T follicular helper cell (primary cell): ENCODE results near the gene RNASEL.
"Not testable (repeated sequence)": the region's sequence is repeated elsewhere in the genome, so short reads cannot be mapped to it uniquely, and the experiment has no call there.

Source experiments
- DNase-seq: peaks from one replicate; pipeline ENCODE4 v3.0.0-alpha.2; 2020; ENCODE audit warnings: low read depth
- total RNA-seq, 2 experiments: gene quantifications; one replicate each; lab custom pipeline; 2026; lab: John Stamatoyannopoulos, UW

Gene RNASEL, protein sequence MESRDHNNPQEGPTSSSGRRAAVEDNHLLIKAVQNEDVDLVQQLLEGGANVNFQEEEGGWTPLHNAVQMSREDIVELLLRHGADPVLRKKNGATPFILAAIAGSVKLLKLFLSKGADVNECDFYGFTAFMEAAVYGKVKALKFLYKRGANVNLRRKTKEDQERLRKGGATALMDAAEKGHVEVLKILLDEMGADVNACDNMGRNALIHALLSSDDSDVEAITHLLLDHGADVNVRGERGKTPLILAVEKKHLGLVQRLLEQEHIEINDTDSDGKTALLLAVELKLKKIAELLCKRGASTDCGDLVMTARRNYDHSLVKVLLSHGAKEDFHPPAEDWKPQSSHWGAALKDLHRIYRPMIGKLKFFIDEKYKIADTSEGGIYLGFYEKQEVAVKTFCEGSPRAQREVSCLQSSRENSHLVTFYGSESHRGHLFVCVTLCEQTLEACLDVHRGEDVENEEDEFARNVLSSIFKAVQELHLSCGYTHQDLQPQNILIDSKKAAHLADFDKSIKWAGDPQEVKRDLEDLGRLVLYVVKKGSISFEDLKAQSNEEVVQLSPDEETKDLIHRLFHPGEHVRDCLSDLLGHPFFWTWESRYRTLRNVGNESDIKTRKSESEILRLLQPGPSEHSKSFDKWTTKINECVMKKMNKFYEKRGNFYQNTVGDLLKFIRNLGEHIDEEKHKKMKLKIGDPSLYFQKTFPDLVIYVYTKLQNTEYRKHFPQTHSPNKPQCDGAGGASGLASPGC
- total RNA-seq: 7.8 to 50.4 reads per million in 2 experiments

DNA sequence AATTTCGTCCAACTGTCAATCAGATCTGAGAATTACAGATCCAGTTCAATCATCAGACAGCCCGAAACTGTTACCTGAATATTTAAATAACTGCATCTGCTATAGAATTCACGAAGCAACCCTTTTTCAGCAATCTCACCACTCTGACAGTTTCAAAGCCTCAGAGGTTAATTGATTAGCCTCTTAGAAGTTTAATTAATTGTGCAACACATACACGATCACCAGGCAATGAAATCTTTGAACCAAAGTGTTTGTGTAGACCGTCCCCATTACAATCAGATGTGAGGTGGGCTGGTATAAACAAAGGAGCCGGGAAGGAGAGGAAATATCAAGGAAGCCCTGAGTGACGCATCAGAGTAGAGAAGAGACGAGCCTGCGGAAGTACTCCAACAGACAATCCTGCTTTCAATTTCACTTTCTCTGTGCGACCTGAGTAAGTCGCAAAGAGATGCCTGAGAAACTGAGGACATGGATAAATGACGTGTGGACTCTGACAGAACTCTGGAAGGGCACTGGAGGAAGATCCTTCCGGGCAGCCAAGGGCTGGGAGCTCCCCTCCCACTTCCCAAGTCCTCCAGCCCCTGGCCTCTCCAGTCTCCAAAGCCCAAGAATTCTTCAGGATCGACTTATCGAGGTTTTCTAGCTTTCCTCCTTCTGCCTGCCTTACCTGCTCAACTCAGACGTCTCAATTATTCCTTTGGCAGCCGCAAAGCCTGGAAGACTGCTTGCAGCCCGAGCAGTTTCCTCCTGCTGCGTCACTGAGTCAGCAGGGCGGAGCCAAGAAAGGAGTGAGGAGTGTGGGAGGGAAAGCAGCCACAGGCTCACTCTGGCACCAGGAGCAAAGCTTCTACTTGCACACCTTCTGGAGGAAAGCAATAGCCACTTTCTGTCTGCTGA is at the start of gene RNASEL:
Gene RNASEL, minus strand, starts transcription at position 757 of the 897 bp plus-strand sequence. CDS start 2,450 bp downstream, outside the sequence.
- peak; percentile 42 for DNase-seq

DNA sequence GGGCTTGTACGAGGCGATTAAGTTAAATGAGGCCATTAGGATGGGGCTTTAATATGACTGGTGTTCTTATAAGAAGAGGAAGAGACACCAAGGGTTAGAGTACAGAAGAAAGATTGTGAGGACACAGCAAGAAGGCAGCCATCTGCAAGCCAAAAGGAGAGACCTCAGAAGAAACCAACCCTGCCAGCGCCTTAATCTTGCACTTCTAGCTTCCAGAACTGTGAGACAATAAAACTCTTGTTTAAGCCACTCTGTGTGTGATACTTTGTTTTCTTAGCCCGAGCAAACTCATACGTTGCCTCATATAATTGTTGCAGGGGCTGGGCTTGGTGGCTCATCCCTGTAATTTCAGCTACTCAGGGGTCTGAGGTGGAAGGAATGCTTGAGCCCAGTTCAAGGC is 48.7 kb upstream of the RNASEL start:
- no peak for DNase-seq

DNA sequence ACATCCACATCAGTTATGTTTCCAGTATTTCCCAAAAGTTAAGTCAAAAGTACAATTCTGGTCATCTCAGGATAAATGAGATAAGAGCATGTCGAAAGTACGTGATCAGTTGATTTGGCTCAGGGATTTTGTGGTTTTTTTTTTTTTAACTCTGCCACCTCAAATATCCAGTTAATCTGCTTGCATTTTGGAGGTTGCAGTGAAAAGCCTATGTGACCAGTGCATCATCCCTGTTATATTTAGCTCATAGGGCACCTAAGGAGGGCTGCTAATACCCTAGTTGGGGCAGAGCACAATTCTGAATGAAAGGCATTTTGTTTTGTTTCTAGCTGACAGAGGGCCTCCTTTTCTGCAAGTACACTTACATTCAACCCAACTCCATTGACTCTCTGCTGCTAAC is 46.8 kb upstream of the RNASEL start:
- DNase-seq: no peak

DNA sequence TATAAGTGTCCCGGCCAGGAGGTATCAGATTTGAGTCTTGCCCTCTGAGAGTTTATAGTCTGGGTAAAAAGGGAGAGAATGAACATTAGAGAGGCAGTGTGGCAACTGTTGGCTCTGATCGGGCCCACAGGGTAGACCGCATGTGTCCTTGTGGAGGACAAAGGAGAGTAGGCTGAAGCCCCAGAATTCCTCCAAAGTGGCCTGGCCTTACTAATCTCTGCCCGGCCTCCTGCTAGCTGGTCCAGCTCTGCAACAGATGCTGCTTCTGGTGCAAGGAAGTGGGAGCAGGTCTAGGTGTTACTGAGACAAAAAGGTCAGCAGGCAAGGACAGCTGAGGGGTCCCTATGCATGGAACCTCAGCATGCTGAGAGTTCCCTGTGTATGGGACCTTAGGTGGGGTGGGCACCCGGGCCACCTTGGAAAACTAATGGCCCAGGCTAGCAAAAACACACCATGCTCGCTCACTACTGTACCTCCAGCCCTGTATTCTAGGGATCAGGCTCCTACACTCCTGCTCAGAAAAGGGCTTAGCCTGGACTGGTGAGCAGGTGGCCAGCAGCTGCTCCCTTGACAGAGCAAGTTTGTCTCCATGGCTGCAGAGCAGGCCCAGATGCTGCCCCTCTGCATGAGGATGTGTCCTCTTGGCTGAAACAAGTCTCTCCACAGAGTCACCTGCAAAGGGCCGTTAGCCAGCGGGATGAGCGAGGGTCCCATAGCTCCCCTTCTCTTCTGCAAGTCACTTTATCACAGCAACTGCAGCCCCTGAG is 45.4 kb upstream of the RNASEL start:
- DNase-seq: no peak

DNA sequence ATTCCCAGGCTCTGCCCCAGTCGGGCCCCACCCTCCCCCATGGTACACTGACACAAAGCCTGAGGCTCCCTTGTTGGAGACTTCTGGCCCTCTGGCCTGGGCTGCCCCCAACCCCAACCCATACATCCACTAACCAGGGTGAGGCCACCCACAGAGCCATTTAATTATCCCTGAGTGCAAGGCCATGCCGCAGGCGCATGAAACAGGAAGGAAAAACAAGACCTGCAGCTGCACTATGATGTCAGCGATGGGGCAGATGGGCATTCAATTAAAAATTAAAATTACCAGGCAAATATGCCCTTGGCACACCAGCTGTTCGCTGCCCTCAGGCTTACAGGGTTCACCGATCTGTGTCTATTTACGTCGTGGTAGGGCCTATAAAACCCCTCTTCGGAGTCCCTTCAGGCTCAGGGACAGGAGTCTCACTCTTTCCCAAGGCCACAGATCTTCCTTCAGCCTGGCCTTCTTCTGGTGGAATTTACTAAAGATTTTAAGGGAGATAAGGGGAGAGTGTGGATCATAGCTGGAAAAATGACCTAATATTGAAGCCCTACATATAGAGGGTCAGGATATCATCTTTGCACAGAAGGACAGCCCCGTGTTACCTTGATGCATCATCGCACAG is 44.7 kb upstream of the RNASEL start:
- DNase-seq: no peak

DNA sequence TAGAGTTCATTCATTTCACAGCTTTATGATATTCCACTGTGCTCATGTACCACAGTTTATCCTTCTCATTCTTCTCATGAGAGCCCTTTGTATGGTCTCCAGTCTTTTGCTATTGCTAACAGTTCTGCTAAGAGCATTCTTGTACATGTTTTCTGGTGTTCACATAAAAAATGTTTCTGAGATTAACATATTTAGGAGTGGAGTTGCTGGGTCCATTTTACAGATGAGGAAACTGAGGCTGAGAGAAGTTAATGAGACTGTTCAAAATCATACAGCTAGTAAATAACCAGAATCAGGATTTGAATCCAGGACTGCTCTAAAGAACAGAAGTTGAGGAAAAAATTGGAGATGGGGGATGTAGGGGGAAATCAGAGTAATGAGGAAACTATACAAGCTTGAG is 44.0 kb upstream of the RNASEL start:
- DNase-seq: no peak

DNA sequence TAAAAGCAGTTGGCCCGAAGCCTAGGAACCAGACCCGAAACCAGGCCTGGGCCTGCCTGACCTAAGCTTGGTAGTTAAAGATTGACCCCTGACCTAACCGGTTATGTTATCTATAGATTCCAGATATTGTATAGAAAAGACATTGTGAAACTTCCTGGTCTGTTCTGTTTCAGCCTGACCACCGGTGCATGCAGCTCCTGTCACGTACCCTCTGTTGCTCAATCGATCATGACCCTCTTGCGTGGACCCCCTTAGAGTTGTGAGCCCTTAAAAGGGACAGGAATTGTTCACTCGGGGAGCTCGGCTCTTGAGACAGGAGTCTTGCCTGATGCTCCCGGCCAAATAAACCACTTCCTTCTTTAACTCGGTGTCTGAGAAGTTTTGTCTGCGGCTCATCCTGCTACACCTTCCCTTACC is 43.4 kb upstream of the RNASEL start:
- not testable (repeated sequence) for DNase-seq

DNA sequence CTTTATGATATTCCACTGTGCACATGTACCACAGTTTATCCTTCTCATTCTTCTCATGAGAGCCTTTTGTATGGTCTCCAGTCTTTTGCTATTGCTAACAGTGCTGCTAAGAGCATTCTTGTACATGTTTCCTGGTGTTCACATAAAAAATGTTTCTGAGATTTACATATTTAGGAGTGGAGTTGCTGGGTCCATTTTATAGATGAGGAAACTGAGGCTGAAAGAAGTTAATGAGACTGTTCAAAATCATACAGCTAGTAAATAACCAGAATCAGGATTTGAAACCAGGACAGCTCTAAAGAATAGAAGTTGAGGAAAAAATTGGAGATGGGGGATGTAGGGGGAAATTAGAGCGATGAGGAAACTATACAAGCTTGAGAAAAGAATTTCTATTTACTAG is 42.9 kb upstream of the RNASEL start:
- no peak for DNase-seq

DNA sequence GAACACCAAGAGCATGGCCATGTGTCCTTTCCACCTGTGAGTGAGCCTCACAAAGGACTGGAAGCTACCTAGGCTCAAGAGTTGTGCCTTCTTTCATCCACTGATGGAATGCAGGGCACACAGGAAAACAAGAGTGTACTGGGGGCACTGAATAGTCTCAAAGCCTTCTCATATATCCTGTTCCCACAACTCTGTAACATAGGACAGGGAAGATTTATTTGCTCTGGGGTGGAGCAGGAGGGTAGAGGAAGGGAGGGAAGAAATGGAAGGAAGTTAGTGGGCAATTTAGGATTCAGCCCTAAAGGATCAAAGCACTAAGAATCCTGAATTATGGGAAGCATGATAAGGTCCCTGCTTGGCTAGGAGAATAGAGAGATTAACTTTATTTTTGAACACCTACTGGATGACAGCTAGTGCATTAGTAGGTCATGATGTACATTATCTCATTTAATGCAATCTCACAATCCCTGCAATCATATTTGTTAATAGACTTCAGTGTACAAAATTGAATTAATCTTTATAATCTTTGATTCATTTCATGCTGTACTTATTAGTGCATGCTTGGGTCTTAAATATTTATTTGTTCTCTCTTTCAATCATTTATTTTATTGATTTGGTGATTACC is 42.1 kb upstream of the RNASEL start:
- no peak for DNase-seq

DNA sequence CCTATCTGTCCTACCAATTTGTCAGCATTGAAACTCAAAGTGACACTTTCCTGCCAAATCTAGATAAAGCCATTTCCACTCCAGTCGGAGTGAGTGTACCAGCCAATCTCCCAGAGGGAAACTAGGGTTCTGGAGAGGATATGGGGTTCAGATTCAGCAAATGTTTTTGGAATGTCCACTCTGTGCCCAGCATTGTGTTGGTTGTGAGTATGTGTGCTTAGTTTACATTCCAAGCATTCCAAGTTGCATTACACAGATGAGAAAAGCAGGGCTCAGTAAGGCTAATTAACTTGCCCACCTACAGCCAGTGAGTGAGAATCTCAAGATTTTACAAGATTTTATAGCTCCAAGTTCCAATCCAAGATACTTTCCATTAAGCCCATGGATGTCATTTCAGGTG is 41.5 kb upstream of the RNASEL start:
- no peak for DNase-seq

DNA sequence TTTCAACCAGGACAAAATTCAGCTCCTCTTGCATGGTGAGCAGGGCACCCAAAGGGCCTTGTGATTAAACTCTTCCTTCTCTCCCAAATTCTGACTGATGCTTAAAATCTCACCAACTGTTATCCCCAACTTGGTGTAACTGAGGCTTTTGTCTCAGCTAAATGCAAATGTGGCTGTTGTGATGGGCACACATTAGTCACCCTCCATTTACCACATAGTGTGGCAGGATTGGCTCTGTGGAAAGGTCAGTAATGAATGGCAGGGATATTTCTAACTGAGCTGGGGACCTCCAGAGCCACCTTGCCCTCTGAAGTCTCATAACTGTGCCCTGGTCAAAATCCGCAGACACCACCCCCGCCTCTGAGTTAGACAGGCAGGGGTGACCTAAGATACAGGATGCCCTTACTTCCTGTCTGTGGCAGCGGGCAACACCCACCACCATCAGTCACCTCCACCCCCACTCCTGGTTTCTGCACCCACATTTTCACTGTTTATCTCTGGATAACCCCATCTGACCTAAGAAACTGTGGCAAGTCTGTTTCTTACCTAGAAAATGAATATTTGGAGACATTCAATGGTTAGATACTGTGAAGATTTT is 40.5 kb upstream of the RNASEL start:
- DNase-seq: no peak

DNA sequence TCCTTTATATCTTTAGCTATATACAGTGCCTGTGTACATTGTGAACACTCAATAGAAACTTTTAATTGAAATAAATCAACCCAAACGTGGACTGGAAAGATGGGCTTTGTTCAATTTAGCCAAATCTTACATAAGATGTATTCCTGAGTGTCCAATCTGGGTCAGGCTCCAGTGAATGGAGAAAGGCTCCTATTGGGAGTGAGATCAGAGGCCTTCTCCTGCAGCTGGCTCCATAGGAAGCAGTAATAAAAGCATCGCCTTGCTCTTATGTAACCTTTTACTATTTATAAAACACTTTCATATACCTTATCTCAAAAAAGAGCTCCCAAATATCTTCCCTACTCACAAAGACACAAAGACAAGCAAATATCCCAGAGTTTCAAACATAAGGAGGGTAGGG is 40.0 kb upstream of the RNASEL start:
- no peak for DNase-seq

DNA sequence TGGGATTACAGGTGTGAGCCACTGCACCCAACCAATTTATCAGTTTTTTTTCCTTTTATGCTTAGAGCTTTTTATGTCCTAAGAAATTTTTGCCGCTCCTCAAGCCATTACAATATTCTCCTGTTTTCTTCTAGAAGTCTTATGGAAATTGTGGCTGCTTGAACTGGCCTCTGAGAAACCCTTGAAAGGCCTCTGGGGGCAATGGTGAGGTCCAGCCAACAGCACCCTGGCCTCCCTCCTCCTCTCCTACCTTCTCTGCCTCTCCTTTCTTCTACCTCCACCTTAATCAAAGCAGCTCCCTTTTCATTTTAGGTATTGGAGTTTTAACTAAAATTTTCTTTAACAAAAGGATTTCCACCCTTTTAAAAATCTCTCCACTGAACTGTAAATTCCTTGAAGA is 39.6 kb upstream of the RNASEL start:
- DNase-seq: no peak

DNA sequence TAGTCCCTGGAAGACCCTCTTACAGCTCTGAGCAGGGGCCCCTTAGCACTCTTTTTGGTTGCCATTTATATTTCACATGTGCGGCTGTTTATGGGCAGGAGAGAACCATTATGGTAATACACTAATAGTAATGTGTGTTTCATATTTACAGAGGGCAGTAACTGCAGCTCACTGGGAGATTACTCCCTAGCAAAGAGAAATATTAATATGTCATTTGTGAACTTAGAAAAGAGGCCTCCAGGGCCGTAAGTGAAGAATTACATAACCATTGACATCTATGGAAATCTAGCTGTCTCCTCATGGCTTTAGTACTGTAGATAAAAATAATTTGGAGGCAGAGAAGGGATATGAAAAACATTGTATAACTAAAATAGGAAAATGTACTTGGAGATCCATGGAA is 38.6 kb upstream of the RNASEL start:
- no peak for DNase-seq

DNA sequence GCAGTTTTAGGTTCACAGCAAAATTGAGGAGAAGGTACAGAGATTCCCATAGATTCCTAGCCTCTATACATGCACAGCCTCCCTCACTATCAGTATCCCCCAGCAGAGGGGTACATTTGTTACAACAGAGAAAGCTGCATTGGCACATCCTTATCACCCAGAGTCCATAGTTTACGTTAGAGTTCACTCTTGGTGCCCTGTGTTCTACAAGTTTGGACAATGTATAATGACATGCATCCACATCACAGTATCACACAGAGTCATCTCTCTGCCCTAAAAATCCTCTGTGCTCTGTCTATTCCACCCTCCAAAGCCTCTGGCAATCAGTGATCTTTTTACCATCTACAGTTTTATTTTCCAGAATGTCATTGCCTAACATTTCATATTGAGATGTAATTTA is 37.5 kb upstream of the RNASEL start:
- no peak for DNase-seq

DNA sequence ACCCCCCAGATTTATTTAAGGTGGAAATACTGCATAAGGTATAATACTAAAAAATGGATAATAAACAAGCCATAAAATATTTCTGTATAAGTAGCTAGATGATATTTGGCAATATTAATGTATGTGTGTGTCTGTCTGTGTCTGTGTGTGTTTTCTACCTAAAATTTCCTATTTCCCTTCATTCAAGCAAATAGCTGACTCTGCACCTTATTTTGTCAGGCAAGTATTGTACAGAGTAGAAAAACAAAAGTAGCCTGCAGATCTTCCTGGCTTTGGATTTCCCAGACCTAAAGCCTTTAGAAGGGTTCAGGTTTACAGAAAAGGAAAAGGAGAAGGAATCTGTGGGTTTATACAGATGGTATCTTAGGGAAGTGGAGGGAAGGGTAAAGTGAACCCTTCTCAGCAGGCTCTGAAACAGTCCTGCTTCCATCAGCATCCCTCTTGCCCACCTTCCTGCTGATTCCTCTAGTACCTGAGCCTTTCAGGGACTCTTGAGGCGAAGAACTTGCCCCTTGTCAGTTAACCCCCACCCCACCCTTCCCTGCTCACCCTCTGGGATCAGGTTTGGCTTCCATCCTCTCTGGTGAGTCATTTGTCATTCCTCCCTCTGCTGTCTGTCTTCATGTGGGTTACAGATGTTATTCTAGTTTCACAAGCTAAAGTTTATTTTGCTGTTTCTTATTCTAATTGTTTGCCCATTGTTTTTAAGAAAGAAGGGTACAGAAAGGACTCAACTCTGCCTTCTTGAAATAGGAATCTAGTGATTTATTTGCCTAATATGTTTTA is 36.9 kb upstream of the RNASEL start:
- no peak for DNase-seq

DNA sequence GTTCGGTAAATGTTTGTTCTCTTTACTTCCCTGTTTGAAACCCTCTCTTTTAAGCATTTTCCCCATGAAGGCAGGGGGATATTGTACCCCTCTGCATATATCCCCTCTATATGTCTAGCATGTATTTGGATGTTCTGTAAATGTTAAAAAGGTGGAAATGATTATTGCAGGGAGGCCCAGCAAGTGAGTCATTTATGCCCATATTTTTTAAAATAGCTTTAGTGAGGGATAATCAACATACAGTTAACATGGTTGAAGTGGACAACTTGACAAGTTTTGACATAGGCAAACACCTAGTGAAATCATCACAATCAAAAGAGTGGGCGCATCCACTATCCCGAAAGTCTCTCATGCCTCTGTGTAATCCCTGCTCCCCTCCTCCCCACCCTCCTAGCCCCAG is 36.0 kb upstream of the RNASEL start:
- no peak for DNase-seq

DNA sequence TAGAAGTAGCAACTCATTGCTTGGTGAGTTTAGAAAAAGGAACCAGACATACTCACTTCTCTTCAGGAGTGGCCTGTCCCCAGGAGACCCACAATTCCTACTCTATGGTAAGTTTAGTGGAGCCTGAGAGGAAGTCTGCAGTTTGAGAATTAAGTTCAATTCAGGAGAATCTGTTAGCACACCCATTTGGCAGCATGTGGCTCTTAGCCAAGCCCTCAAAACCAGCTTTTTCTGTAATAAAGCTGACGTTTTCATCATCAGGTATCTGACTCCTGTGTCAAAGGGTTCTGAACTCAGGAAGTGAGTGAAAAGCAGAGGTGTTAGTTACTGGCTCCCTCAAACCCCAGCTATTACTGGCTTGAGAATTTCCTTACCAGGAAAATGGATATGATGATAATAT is 35.5 kb upstream of the RNASEL start:
- DNase-seq: no peak

DNA sequence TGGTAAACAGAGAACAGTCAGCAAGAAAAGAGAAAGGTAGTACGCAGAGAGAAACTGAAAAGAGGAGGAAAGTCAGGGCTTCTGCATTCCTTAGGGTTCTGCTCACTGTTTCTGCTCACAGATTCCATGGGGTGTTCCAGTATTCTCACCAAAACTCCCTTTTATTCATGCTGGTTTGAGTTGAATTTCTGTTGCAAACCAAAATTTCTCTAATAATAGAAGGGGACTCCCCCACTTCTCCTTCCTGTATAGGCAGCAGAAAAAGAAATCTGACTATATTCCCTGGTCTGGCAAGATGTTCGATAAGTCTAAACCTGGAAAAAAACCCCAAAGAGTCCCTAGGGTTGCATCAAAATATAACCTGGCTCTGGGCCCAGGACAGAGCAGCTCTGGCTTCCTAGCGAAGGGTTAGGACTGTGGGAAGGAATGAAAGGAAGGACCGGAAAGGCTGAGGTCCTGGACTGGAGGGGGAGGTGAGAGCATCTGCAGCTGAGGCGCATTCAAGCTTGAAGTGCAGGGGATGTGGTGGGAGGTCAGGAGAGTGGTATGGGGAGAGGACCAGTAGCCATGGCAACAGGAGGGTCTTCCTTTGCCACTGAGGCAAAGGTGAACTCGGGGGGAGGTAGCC is 34.0 kb upstream of the RNASEL start:
- DNase-seq: no peak
